GM12878 (cell line): Measurements from ENCODE around the gene TMEM72.

Experiments
- CEBPB ChIP-seq, 2 experiments: fragments of 150-350 bp in 1 of 2; IDR thresholded peaks; 2 replicates each; pipeline ENCODE4 v1.6.1; 2012 to 2014; ENCODE audit warnings: low read depth in 2 of 2, low read length in 2 of 2, borderline replicate concordance in 1 of 2, inconsistent platforms in 1 of 2
- HDGF ChIP-seq: fragments of 450-650 bp; IDR thresholded peaks from 2 replicates; pipeline ENCODE4 v1.6.1; 2016; ENCODE audit warnings: antibody characterized with exemption
- NFYB ChIP-seq: IDR thresholded peaks from 2 replicates; pipeline ENCODE4 v1.6.1; 2011; ENCODE audit warnings: low read depth, mild to moderate bottlenecking, low read length, improper control_type of control experiment, moderate library complexity; ENCODE audit not compliant: insufficient read depth
- POLR2A ChIP-seq: IDR thresholded peaks from 2 replicates; pipeline ENCODE4 v1.6.1; 2011; ENCODE audit warnings: low read depth, mild to moderate bottlenecking, low read length
- RAD51 ChIP-seq: fragments of 450-650 bp; IDR thresholded peaks from 2 replicates; pipeline ENCODE4 v1.6.1; 2016; ENCODE audit warnings: moderate library complexity, mild to moderate bottlenecking, inconsistent platforms
- RFX5 ChIP-seq: IDR thresholded peaks from 2 replicates; pipeline ENCODE4 v1.6.1; 2011; ENCODE audit warnings: low read depth, low read length, improper control_type of control experiment
- RUNX3 ChIP-seq: IDR thresholded peaks from 2 replicates; pipeline ENCODE4 v1.6.1; 2012; ENCODE audit warnings: low read length, inconsistent platforms
- SIN3A ChIP-seq: IDR thresholded peaks from 2 replicates; pipeline ENCODE4 v1.6.1; 2012; ENCODE audit warnings: low read depth, low read length, improper control_type of control experiment
- TAF1 ChIP-seq: IDR thresholded peaks from 2 replicates; pipeline ENCODE4 v1.6.1; 2011; ENCODE audit warnings: mild to moderate bottlenecking, low read depth, low read length, borderline replicate concordance
- YY1 ChIP-seq: IDR thresholded peaks from 2 replicates; pipeline ENCODE4 v1.6.1; 2011; ENCODE audit warnings: low read depth, mild to moderate bottlenecking, low read length
- ZZZ3 ChIP-seq: IDR thresholded peaks from 2 replicates; pipeline ENCODE4 v1.6.1; 2011; ENCODE audit warnings: low read depth; ENCODE audit not compliant: control insufficient read depth, insufficient read length
- TF ChIP-seq, protein P1 (sequence below): fragments of 450-650 bp; IDR thresholded peaks from 2 replicates; pipeline ENCODE4 v1.6.1; 2017; ENCODE audit warnings: mild to moderate bottlenecking
- TF ChIP-seq, protein P2 (sequence below), 3 experiments: IDR thresholded peaks in 2 of 3; conservative IDR thresholded peaks in 1 of 3; 2 replicates each; pipeline ENCODE4 v1.5.1; 2011; ENCODE audit warnings: low read depth in 3 of 3, low read length in 3 of 3, mild to moderate bottlenecking in 3 of 3, control low read depth in 2 of 3, moderate library complexity in 2 of 3, inconsistent platforms in 1 of 3, mixed read lengths in 1 of 3; ENCODE audit not compliant: control insufficient read depth in 2 of 3, insufficient read depth in 1 of 3; ENCODE audit errors: extremely low read depth in 1 of 3

DNA sequence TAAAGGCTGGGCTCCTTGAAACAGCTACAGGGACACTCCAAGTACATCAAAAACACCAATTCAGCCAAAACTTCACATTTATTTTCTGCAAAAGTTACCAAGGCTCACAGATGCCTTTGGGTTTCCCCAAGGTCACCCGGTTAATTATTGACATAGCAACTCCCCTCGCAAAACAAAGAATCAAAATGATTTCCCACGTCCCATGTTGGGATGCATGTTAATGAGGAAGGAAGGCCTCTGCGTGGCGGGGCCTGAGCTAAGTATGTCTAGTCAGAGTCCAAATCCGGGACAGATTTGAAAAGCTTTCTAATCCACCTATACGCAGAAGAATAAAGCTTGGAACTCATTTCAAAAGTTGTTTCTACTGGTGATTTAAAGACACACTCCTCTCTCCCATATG is 535 bp upstream of the TMEM72 start:
- TF ChIP-seq ZZZ3 (no peak), CEBPB (IDR thresholded peaks at IDR 0.05; ENCODE audit: borderline replicate concordance in 1 of 2, low read depth in 2 of 2, low read length in 2 of 2) (no peak), TAF1 (no peak), NFYB (no peak), POLR2A (no peak), YY1 (no peak), HDGF (no peak), RFX5 (no peak), RUNX3 (no peak), RAD51 (no peak), SIN3A (no peak)
- TF ChIP-seq, protein P1, sequence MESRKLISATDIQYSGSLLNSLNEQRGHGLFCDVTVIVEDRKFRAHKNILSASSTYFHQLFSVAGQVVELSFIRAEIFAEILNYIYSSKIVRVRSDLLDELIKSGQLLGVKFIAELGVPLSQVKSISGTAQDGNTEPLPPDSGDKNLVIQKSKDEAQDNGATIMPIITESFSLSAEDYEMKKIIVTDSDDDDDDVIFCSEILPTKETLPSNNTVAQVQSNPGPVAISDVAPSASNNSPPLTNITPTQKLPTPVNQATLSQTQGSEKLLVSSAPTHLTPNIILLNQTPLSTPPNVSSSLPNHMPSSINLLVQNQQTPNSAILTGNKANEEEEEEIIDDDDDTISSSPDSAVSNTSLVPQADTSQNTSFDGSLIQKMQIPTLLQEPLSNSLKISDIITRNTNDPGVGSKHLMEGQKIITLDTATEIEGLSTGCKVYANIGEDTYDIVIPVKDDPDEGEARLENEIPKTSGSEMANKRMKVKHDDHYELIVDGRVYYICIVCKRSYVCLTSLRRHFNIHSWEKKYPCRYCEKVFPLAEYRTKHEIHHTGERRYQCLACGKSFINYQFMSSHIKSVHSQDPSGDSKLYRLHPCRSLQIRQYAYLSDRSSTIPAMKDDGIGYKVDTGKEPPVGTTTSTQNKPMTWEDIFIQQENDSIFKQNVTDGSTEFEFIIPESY: no peak
- TF ChIP-seq, protein P2, sequence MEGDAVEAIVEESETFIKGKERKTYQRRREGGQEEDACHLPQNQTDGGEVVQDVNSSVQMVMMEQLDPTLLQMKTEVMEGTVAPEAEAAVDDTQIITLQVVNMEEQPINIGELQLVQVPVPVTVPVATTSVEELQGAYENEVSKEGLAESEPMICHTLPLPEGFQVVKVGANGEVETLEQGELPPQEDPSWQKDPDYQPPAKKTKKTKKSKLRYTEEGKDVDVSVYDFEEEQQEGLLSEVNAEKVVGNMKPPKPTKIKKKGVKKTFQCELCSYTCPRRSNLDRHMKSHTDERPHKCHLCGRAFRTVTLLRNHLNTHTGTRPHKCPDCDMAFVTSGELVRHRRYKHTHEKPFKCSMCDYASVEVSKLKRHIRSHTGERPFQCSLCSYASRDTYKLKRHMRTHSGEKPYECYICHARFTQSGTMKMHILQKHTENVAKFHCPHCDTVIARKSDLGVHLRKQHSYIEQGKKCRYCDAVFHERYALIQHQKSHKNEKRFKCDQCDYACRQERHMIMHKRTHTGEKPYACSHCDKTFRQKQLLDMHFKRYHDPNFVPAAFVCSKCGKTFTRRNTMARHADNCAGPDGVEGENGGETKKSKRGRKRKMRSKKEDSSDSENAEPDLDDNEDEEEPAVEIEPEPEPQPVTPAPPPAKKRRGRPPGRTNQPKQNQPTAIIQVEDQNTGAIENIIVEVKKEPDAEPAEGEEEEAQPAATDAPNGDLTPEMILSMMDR (IDR thresholded peaks at IDR 0.05 in 2 of 3, conservative IDR thresholded peaks at IDR 0.05 in 1 of 3; ENCODE audit: control insufficient read depth in 2 of 3, extremely low read depth in 1 of 3, insufficient read depth in 1 of 3, low read depth in 3 of 3, low read length in 3 of 3): no peak
